ENCODE results near the gene ZNF469. TPM values are rescaled to one million over a fixed set of nuclear protein-coding genes. Genes with fewer than 3 reads are reported as not detected.

Gene ZNF469
- total RNA-seq, 4 donors from 2014 or later = 0.03 to 0.16 (median 0.07) TPM

GRCh38 chr16:88353691-88354090, 29.1 kb upstream of the ZNF469 start:
- H3K36me3 ChIP-seq = no peaks in the 10 kb centered on the region
- intact Hi-C loops (cut with DNase I; ENCODE audit: low total_unique reads) = no loop called here
- H3K4me1 ChIP-seq = no peaks in the 10 kb centered on the region
- H3K4me3 ChIP-seq = no peak overlapping the region
- TF ChIP-seq CTCF (IDR thresholded peaks at IDR 0.05 in 4 of 5, conservative IDR thresholded peaks at IDR 0.05 in 1 of 5) (no peak), POLR2A (IDR thresholded peaks at IDR 0.05) (no peak)
- H3K9me3 ChIP-seq = no peaks in the 10 kb centered on the region
- no peaks in the 10 kb centered on the region for H3K27me3 ChIP-seq
- ATAC-seq (no peak), DNase-seq (no peak)
- no peak overlapping the region for H3K27ac ChIP-seq
- in situ Hi-C loops (cut with MboI; ENCODE audit: low sequenced_read_pairs in 4 of 4) = no loop called here

GRCh38 chr16:88354229-88355092, 28.3 kb upstream of the ZNF469 start:
- TF ChIP-seq CTCF (IDR thresholded peaks at IDR 0.05 in 4 of 5, conservative IDR thresholded peaks at IDR 0.05 in 1 of 5) (no peak), POLR2A (IDR thresholded peaks at IDR 0.05) (no peak)
- in situ Hi-C loops (cut with MboI; ENCODE audit: low sequenced_read_pairs in 4 of 4) (no loop called here), intact Hi-C loops (cut with DNase I; ENCODE audit: low total_unique reads) (no loop called here)
- DNase-seq (no peak), ATAC-seq (no peak)
- Histone ChIP-seq H3K9me3 (no peaks in the 10 kb centered on the region), H3K36me3 (no peaks in the 10 kb centered on the region), H3K27me3 (no peaks in the 10 kb centered on the region), H3K4me1 (no peaks in the 10 kb centered on the region), H3K27ac (no peak overlapping the region), H3K4me3 (no peak overlapping the region)

- Histone ChIP-seq H3K9me3 (no peaks in the 10 kb centered on the region), H3K4me3 (no peak overlapping the region), H3K4me1 (no peaks in the 10 kb centered on the region), H3K36me3 (no peaks in the 10 kb centered on the region), H3K27me3 (no peaks in the 10 kb centered on the region), H3K27ac (no peak overlapping the region)
- ATAC-seq (no peak), DNase-seq (no peak)
- in situ Hi-C loops (cut with MboI; ENCODE audit: low sequenced_read_pairs in 4 of 4) = no loop called here
- intact Hi-C loops (cut with DNase I; ENCODE audit: low total_unique reads) = no loop called here
- no peak for TF ChIP-seq POLR2A (IDR thresholded peaks at IDR 0.05)
- TF ChIP-seq CTCF (IDR thresholded peaks at IDR 0.05 in 4 of 5, conservative IDR thresholded peaks at IDR 0.05 in 1 of 5) = no peak
These were observed 27.7 kb upstream of the ZNF469 start for GRCh38 chr16:88355093-88355388.

- TF ChIP-seq POLR2A (IDR thresholded peaks at IDR 0.05) (no peak), CTCF (IDR thresholded peaks at IDR 0.05 in 4 of 5, conservative IDR thresholded peaks at IDR 0.05 in 1 of 5) (no peak)
- no peak for ATAC-seq
- in situ Hi-C loops (cut with MboI; ENCODE audit: low sequenced_read_pairs in 4 of 4) = no loop called here
- H3K4me1 ChIP-seq = no peaks in the 10 kb centered on the region
- no peak for DNase-seq
- intact Hi-C loops (cut with DNase I; ENCODE audit: low total_unique reads) = no loop called here
- no peak overlapping the region for H3K4me3 ChIP-seq
- H3K27me3 ChIP-seq = no peaks in the 10 kb centered on the region
- H3K9me3 ChIP-seq = no peaks in the 10 kb centered on the region
- H3K27ac ChIP-seq = no peak overlapping the region
- H3K36me3 ChIP-seq = no peaks in the 10 kb centered on the region
These were observed 27.2 kb upstream of the ZNF469 start for GRCh38 chr16:88355389-88356123.
